A549 (cell line): ENCODE measurements around the gene OR52B6. TPM values are rescaled to one million over a fixed set of nuclear protein-coding genes. Genes with fewer than 3 reads are reported as not detected.

Experiments used
- ATAC-seq, 2 experiments: fragments of 200-7000 bp in 1 of 2; fragments of >200 bp in 1 of 2; cut with Nextera tagmentation in 1 of 2; cut with Tn5 transposase in 1 of 2; 3 replicates each; pipeline versions ENCODE4 v1.8.0 to v1.9.1; 2018 to 2020; ENCODE audit warnings: mild to moderate bottlenecking in 1 of 2, moderate library complexity in 1 of 2
- CTCF ChIA-PET: fragments of 300-600 bp; sonication (Branson Sonifier 250); formaldehyde crosslinking; extraction: SDS; loops from one replicate; lab custom pipeline; 2021; ENCODE audit warnings: antibody characterized with exemption, inconsistent platforms; lab: Yijun Ruan, JAX
- POLR2A ChIA-PET: fragments of 350-600 bp; formaldehyde crosslinking; extraction: SDS; loops from one replicate; lab custom pipeline; 2021; ENCODE audit warnings: antibody characterized with exemption, inconsistent platforms; lab: Yijun Ruan, JAX
- DNase-seq, 2 experiments: peaks; one replicate each; pipeline versions ENCODE4 v3.0.0 to v3.0.0-alpha.2; 2011 to 2016; ENCODE audit warnings: low read depth in 1 of 2, low spot score in 1 of 2
- FAIRE-seq: peaks from 2 replicates; lab custom pipeline; 2011; peaks lifted over from hg19 to GRCh38; lab: Jason Lieb, UNC
- H3K27ac ChIP-seq, 2 experiments: fragments of >200 bp; sonication (Bioruptor Twin); formaldehyde crosslinking; 3 replicates each; pipeline ENCODE4 v1.5.1; 2016 to 2017
- H3K4me1 ChIP-seq: fragments of >200 bp; sonication (Bioruptor Twin); formaldehyde crosslinking; 3 replicates; pipeline ENCODE4 v1.6.1; 2016
- H3K4me2 ChIP-seq: fragments of >200 bp; sonication (Bioruptor Twin); formaldehyde crosslinking; 3 replicates; pipeline ENCODE4 v1.6.1; 2016
- H3K4me3 ChIP-seq: fragments of >200 bp; sonication (Bioruptor Twin); formaldehyde crosslinking; 3 replicates; pipeline ENCODE4 v1.5.1; 2016
- H3K9me3 ChIP-seq: fragments of >200 bp; sonication (Bioruptor Twin); formaldehyde crosslinking; 3 replicates; pipeline ENCODE4 v1.6.1; 2016
- CHD2 ChIP-seq: fragments of 150-350 bp; IDR thresholded peaks from 2 replicates; pipeline ENCODE4 v1.6.1; 2014; ENCODE audit warnings: low read length; ENCODE audit not compliant: partially characterized antibody
- HOXA7 ChIP-seq: fragments of 250-450 bp; sonication (Bioruptor Pico); IDR thresholded peaks from 2 replicates; pipeline ENCODE4 v1.5.0; 2020; ENCODE audit warnings: mild to moderate bottlenecking, moderate library complexity
- HOXB5 ChIP-seq: fragments of 250-450 bp; sonication (Bioruptor Pico); IDR thresholded peaks from 2 replicates; pipeline ENCODE4 v1.5.0; 2020; ENCODE audit warnings: mild to moderate bottlenecking, moderate library complexity
- KDM5A ChIP-seq: fragments of 200-600 bp; sonication (generic); IDR thresholded peaks from 2 replicates; pipeline ENCODE4 v1.6.1; 2016; ENCODE audit warnings: antibody characterized with exemption, mild to moderate bottlenecking
- MAFK ChIP-seq: fragments of 450-650 bp; IDR thresholded peaks from 2 replicates; pipeline ENCODE4 v1.6.1; 2014; ENCODE audit not compliant: partially characterized antibody
- MAZ ChIP-seq: fragments of 150-350 bp; IDR thresholded peaks from 2 replicates; pipeline ENCODE4 v1.6.1; 2014; ENCODE audit warnings: antibody characterized with exemption, low read depth, low read length, borderline replicate concordance
- NFE2L2 ChIP-seq: fragments of 150-350 bp; conservative IDR thresholded peaks from 2 replicates; pipeline ENCODE4 v1.6.1; 2014; ENCODE audit warnings: low read length
- RARB ChIP-seq: fragments of 250-450 bp; sonication (Bioruptor Pico); IDR thresholded peaks from 2 replicates; pipeline ENCODE4 v1.8.0; 2021; ENCODE audit warnings: mild to moderate bottlenecking, moderate library complexity
- SREBF2 ChIP-seq: fragments of 450-650 bp; IDR thresholded peaks from 2 replicates; pipeline ENCODE4 v1.6.1; 2014; ENCODE audit warnings: mild to moderate bottlenecking, moderate library complexity
- TFCP2L1 ChIP-seq: fragments of 250-450 bp; sonication (Bioruptor Pico); IDR thresholded peaks from 2 replicates; pipeline ENCODE4 v1.5.0; 2021; ENCODE audit warnings: mild to moderate bottlenecking
- WGBS: methylation state at CpG from one replicate; pipeline ENCODE4 v1.1.6; 2017; ENCODE audit errors: missing lambda C conversion rate; 5-methylcytosine and 5-hydroxymethylcytosine counted together
- polyA plus RNA-seq, 4 experiments: library from polyadenylated mRNA; depleted of rRNA in 3 of 4; stranded (reverse); fragments of >200 nt; fragmentation: RNase III in 1 of 4; extraction: RNeasy Plus Mini Kit Qiagen cat#74134 plus additional on column Dnase treatment in 1 of 4; gene quantifications; 2 replicates in 3 of 4; 3 replicates in 1 of 4; pipeline ENCODE4 v1.2.3, GENCODE V29; 2011 to 2017
- TF ChIP-seq, protein P1 (sequence below): fragments of 250-450 bp; sonication (Bioruptor Pico); IDR thresholded peaks from 2 replicates; pipeline ENCODE4 v1.5.0; 2021; ENCODE audit warnings: mild to moderate bottlenecking, moderate library complexity, borderline replicate concordance
- TF ChIP-seq, protein P2 (sequence below): fragments of 200-600 bp; sonication (generic); IDR thresholded peaks from 2 replicates; pipeline ENCODE4 v1.6.1; 2016; ENCODE audit warnings: antibody characterized with exemption, mild to moderate bottlenecking, moderate library complexity
- TF ChIP-seq, protein P3 (sequence below): fragments of 450-650 bp; IDR thresholded peaks from 2 replicates; pipeline ENCODE4 v1.6.1; 2014; ENCODE audit warnings: antibody characterized with exemption
- TF ChIP-seq, protein P4 (sequence below): IDR thresholded peaks from 2 replicates; pipeline ENCODE4 v1.6.1; 2012; ENCODE audit warnings: low read depth, borderline replicate concordance

OR52B6 gene
- polyA plus RNA-seq, 2 of the 4 experiments (the other 2 are of a cell fraction), result not detected

DNA sequence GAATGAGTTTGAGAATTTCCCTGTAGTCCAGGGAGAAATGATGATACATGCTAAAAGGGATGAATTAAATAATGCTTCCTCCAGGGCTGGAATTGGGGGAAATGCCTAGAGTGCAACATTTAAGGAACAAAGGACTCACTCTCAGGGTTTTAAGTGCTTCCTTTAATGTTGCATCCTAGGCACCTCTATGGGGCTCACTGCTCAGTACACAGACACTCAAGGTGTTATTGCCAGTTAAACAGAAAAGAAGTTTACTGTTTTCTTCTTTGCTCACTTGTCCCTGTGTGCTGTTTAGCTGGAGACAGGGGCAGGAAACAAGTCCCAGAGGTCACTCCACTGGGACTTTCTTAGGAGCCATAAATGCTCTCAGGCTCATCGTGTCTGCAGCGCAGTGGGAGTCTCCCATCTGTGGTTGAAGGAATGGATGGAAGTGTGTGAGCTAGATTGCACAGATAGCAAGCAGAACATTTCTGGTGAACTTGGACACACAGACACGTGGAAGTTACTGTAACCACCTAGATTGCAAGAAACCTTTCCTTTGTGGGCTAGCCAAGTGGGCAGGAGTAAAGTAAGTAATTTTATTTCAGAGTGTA is 24.0 kb upstream of the OR52B6 start (continued):
- TF ChIP-seq, protein P1, sequence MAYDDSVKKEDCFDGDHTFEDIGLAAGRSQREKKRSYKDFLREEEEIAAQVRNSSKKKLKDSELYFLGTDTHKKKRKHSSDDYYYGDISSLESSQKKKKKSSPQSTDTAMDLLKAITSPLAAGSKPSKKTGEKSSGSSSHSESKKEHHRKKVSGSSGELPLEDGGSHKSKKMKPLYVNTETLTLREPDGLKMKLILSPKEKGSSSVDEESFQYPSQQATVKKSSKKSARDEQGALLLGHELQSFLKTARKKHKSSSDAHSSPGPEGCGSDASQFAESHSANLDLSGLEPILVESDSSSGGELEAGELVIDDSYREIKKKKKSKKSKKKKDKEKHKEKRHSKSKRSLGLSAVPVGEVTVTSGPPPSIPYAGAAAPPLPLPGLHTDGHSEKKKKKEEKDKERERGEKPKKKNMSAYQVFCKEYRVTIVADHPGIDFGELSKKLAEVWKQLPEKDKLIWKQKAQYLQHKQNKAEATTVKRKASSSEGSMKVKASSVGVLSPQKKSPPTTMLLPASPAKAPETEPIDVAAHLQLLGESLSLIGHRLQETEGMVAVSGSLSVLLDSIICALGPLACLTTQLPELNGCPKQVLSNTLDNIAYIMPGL (CRISPR knock-in tag), result no peak
- TF ChIP-seq SREBF2, result no peak
- TF ChIP-seq, protein P2, sequence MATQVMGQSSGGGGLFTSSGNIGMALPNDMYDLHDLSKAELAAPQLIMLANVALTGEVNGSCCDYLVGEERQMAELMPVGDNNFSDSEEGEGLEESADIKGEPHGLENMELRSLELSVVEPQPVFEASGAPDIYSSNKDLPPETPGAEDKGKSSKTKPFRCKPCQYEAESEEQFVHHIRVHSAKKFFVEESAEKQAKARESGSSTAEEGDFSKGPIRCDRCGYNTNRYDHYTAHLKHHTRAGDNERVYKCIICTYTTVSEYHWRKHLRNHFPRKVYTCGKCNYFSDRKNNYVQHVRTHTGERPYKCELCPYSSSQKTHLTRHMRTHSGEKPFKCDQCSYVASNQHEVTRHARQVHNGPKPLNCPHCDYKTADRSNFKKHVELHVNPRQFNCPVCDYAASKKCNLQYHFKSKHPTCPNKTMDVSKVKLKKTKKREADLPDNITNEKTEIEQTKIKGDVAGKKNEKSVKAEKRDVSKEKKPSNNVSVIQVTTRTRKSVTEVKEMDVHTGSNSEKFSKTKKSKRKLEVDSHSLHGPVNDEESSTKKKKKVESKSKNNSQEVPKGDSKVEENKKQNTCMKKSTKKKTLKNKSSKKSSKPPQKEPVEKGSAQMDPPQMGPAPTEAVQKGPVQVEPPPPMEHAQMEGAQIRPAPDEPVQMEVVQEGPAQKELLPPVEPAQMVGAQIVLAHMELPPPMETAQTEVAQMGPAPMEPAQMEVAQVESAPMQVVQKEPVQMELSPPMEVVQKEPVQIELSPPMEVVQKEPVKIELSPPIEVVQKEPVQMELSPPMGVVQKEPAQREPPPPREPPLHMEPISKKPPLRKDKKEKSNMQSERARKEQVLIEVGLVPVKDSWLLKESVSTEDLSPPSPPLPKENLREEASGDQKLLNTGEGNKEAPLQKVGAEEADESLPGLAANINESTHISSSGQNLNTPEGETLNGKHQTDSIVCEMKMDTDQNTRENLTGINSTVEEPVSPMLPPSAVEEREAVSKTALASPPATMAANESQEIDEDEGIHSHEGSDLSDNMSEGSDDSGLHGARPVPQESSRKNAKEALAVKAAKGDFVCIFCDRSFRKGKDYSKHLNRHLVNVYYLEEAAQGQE, result no peak

DNA sequence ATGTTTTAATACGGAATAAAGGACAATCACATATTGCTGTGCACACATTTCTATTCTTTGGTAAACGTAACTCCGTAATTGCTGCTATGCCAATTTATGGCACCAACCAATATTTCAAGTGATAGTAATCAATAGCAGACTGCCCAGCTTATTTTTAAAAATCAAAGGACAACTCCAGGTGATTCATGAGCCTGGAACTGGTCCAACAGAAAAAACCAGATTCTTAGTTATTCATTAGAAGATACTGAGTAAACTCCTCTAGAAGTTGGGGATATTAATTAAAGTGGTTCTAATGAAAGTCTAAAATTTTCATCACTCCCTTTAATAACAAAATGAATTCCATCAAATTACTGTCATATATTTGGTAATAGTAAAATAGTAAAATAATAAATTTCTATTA is 22.9 kb upstream of the OR52B6 start:
- DNase-seq (no peak), ATAC-seq (no peak), FAIRE-seq (no peak)
- H3K9me3 ChIP-seq, result no peaks in the 10 kb centered on the region
- H3K4me2 ChIP-seq, result no peak overlapping the region
- H3K4me1 ChIP-seq, result no peaks in the 10 kb centered on the region
- no peak for TF ChIP-seq HOXA7 (CRISPR knock-in tag)
- TF ChIP-seq KDM5A, result no peak
- TF ChIP-seq CHD2, result no peak
- TF ChIP-seq MAZ, result no peak
- TF ChIP-seq, protein P3, sequence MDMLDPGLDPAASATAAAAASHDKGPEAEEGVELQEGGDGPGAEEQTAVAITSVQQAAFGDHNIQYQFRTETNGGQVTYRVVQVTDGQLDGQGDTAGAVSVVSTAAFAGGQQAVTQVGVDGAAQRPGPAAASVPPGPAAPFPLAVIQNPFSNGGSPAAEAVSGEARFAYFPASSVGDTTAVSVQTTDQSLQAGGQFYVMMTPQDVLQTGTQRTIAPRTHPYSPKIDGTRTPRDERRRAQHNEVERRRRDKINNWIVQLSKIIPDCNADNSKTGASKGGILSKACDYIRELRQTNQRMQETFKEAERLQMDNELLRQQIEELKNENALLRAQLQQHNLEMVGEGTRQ, result no peak
- TF ChIP-seq, protein P4, sequence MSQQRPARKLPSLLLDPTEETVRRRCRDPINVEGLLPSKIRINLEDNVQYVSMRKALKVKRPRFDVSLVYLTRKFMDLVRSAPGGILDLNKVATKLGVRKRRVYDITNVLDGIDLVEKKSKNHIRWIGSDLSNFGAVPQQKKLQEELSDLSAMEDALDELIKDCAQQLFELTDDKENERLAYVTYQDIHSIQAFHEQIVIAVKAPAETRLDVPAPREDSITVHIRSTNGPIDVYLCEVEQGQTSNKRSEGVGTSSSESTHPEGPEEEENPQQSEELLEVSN, result no peak
- TF ChIP-seq NFE2L2, result no peak
- no peak for TF ChIP-seq RARB
- TF ChIP-seq HOXB5 (CRISPR knock-in tag), result no peak
- TF ChIP-seq MAFK, result no peak
- TF ChIP-seq, protein P1 (CRISPR knock-in tag), result no peak
- TF ChIP-seq TFCP2L1 (CRISPR knock-in tag), result no peak
- H3K27ac ChIP-seq, result no peak overlapping the region
- ChIA-PET POLR2A (no interaction called here), CTCF (interaction anchor here (1.2 kb wide), 1 partner anchor 42 kb away, joined by 3 read pairs; no protein-coding TSS in a partner anchor)
- H3K4me3 ChIP-seq, result no peak overlapping the region
- 73% methylated on average over 3 of the region's 3 CpGs for WGBS
